AG09319 (cell line): ENCODE data around the gene COL21A1.

ENCODE experiments used
- DNase-seq: peaks from one replicate; pipeline ENCODE4 v3.0.0-alpha.2; 2010; ENCODE audit warnings: low read depth; ENCODE audit errors: extremely low read depth
- TF ChIP-seq, protein P1 (sequence below): IDR thresholded peaks from 2 replicates; pipeline ENCODE4 v1.5.1; 2011; ENCODE audit warnings: low read depth, mild to moderate bottlenecking, inconsistent platforms, low read length, moderate library complexity

Gene COL21A1

DNA sequence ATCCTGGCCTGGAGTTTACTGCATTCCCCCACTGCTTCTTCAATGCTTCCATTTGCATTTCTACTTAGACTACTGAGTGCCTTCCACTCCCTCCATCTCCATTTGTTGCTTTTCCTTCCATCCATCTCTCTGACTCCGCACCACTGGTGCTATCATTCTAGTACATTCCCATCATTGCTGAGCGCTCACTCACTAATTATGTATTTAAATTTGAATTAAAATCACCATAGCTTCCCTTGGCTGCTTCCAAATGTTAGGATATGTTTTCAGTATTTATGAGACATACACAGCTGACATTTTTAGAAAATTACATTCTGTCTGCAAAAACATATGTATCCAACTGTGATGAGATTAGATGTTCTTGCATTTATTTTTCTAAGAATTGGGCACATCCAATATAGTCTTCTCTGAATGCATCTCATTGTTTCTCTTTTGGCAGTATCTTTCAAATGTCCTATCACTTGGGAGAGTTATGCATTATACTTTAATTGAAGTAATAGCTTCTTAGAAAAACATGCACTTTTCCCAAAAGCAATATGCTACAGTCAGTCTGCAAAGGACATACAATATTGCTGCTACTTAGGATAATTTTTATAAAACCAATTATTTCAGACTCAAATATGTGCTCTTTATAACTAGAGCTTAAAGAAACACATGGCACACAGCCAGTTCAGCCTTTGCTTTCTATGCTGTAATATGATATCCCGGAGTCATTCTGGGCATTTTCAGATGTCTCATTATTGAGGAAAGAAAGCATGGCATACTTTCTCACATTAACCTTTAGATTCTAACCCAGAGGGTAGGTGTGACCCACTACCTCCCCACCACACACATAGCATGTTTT lies 12.1 kb upstream of the COL21A1 start:
- DNase-seq: no peak
- TF ChIP-seq, protein P1, sequence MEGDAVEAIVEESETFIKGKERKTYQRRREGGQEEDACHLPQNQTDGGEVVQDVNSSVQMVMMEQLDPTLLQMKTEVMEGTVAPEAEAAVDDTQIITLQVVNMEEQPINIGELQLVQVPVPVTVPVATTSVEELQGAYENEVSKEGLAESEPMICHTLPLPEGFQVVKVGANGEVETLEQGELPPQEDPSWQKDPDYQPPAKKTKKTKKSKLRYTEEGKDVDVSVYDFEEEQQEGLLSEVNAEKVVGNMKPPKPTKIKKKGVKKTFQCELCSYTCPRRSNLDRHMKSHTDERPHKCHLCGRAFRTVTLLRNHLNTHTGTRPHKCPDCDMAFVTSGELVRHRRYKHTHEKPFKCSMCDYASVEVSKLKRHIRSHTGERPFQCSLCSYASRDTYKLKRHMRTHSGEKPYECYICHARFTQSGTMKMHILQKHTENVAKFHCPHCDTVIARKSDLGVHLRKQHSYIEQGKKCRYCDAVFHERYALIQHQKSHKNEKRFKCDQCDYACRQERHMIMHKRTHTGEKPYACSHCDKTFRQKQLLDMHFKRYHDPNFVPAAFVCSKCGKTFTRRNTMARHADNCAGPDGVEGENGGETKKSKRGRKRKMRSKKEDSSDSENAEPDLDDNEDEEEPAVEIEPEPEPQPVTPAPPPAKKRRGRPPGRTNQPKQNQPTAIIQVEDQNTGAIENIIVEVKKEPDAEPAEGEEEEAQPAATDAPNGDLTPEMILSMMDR: no peak

- TF ChIP-seq, protein P1: no peak
- DNase-seq: no peak
Measured at GRCh38 chr6:56255349-56255748, 8.0 kb upstream of the COL21A1 start.

- DNase-seq: no peak
- TF ChIP-seq, protein P1: no peak
Measured at GRCh38 chr6:56250266-56250665, 2.9 kb upstream of the COL21A1 start.

DNA sequence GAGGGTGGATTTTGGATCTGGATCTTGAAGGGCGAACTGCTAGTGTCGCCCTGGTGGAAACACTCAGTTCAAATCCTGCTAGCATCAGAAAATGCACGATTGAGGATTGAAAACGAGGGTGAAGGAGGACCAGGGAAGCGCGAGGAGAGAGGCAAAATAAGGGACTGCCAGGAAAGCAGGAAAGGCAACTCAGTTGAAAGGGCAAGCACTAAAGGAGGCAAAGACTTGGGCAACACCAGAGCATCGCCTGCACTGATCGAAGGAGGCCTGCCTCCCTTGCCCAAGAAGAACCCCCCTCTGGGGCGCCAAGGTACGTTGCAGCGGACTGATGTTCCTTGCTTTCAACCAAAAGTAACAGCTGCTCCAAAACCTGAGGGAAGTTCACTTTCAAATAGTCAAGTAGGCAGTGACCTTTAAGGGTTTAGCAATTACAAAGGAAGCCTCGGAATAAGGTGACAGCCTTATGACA lies 308 bp upstream of the COL21A1 start:
- TF ChIP-seq, protein P1: no peak
- no peak for DNase-seq

DNA sequence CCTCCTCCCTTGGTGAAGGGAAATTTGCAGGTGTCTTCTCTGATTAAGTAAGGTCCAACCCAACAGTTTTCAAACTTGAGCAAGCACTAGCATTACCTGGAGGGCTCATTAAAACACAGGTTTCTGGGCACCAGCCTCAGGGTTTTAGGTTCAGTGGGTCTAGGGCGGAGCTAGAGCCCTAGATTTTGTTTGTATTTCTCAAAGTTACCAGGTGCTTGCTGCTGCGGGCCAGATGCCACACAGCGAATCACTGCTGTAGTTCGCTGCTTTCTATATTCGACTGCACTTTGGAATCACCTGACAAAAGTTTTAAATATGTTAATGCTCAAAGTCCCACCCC lies 869 bp downstream of the COL21A1 start:
- no peak for DNase-seq
- TF ChIP-seq, protein P1: no peak

- peak; percentile 56 for DNase-seq
- TF ChIP-seq, protein P1: no peak
Measured at GRCh38 chr6:56245903-56246351, 1.5 kb downstream of the COL21A1 start.

DNA sequence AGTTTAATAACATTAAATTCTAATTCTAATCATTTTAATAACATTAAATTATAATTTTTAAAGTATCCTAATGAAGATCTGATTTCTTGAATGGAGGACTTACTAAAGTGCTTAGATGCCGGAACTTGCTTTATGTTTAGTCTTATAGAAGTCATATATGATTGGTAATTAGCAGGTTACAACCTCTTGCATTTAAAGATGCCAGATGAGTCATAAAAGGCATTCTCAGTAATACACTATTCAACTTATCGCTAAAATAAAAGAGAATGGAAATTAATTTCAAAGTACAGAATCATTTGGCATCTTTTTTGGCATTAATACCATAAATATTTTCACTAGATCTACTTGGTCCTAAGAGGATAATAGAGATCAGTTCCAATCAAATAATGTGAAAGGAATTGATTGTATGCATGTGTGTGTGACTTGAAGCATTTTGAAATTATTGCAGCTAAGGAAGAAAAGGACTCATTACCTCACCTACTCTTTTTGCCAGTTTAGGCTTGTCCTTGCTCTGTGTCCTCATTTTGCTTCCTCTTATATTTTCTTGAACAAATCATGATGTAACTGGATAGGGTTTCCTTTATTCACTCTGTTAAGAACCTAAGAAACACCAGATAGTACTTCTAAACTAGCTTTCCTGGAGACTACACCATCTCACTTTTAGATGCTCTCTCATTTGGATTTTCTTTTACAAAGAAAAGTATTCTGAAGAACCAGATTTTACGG lies 2.7 kb downstream of the COL21A1 start:
- DNase-seq: no peak
- TF ChIP-seq, protein P1: no peak
